Hindlimb muscle (tissue), 1 donor: ENCODE results near the gene LY6G5B. TPM values are rescaled to one million over a fixed set of nuclear protein-coding genes. Genes with fewer than 3 reads are reported as not detected.
A peak's percentile ranks its signal among the peaks of the same experiment; 100 is the strongest.
"Not testable (repeated sequence)": the region's sequence is repeated elsewhere in the genome, so short reads cannot be mapped to it uniquely, and the experiment has no call there.

ENCODE experiments used
- DNase-seq: peaks from one replicate; pipeline ENCODE4 v3.0.0-alpha.2; 2013
- polyA plus RNA-seq: library from polyadenylated mRNA; unstranded; fragments of 120-200 nt; gene quantifications from one replicate; pipeline ENCODE4 v1.2.1, GENCODE V29; 2013; ENCODE audit not compliant: insufficient read length

LY6G5B gene
- polyA plus RNA-seq, 1 donor, result 11.7 TPM

DNA sequence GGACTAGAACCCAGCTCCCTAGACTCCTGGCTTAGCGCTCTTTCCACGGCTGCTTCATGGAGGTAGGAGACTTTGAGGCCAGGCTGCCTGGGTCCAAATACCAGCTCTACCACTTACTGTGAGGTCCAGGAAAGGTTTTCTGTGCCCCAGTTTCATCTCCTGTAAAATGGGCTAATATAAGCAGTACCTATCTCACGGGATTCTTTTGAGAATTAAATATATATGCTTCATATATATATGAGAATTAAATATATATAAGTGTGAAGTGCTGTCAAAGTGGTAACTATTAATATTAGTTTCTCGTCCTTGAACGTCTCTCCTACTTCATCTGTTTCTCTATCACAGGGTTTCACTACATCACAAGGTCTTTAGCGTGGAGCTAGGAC lies 21.3 kb downstream of the LY6G5B start:
- DNase-seq, result no peak

DNA sequence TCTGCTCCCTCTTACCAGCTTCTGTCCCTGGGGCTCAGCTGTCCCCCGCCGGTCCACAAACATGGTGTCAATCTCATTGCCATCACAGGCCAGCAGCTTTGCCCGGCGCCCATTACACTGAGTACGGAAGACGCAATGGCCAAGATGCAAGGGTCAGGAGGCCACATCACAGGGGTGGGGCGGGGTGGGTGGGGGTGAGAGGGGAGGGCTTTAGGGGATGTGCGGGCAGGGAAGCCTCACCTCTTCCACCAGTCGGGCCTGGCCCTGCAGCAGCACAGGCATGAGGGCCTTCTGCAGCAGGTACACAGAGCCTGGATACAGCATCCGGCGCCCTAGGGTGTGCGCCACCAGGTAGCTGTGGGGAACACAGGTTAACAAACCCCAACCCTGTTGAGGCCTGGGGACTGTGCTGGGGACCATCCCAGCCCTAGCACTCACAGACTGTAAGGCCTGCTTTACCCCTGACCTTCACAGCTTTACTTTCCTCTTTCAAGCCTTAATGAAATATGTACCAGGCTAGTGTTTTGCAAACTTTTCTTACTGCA lies 21.9 kb downstream of the LY6G5B start:
- DNase-seq, result no peak

DNA sequence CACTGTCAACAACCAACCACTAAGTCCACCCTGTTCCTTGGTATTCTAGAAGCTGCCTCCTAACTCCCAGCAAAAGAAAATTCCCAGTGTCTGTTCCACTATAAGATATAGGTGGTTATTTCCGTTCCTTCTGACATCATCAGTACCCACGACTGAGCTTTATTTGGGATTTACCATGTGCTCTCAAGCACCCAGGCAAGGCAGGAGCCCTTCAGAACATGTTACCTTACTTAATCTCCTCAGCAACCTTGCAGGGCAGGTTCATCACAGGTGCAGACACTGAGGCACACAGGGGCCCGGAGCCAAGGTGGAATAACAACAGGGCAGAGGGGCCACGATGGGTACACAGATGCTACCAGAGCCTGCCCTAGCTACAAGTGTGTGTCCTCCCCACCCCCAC lies 22.6 kb downstream of the LY6G5B start:
- DNase-seq, result no peak

DNA sequence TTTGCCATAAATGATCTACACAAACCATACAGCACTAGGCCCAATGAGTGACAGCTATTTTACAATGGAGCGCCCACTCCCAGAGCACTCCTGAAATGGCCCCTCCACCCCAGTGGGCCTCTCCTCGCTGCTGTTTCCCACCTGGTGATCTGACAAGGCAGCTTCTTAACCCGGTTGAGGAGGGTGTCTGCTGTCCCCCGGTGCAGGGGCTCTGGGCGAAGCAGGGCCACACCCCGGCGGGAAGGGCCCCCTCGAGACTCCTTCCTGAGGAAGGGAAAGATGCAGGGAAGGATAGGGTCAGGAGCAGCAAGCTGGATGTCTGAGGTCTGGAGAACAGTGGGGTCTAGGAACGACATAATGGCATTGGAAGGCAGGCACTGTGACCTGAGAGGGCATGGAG lies 23.1 kb downstream of the LY6G5B start:
- no peak for DNase-seq

DNA sequence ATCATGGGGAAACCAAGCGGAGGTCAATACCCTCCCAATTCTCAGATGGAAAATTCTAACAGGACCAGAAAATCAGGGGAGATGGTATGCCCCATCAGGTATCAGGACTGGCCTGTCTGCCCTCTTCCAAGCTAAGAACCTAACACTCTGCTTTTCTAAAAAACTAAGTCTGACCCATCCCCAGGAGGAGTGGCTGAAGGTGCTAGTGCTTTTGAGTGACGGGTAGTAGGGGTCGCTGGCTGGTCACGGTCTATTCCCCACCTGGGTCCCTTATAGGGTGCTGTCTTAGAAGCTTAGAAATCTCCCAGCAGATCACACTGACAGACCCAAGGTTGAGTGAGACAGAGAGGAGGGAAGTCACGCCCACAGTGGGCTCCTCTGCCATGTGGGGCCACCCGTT lies 23.8 kb downstream of the LY6G5B start:
- no peak for DNase-seq

DNA sequence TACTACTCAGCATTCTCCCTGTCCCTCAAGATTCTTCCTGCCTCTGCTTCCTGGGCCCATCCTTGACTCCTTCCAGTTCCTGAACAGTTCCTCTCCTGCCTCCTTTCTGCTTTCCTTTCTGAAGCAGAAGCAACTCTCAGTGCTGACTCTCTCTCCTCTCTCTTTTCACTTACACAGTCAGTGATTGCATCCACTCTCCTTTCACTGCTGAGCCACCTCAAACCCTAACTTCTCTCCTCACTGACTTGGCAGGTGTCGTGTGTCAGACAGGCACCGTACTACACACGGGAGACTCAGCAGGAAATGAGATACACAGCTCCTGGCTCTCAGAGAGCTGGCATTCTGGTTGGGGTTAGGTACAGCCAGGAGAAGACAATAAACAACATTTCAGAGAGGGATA lies 27.8 kb downstream of the LY6G5B start:
- DNase-seq, result no peak

DNA sequence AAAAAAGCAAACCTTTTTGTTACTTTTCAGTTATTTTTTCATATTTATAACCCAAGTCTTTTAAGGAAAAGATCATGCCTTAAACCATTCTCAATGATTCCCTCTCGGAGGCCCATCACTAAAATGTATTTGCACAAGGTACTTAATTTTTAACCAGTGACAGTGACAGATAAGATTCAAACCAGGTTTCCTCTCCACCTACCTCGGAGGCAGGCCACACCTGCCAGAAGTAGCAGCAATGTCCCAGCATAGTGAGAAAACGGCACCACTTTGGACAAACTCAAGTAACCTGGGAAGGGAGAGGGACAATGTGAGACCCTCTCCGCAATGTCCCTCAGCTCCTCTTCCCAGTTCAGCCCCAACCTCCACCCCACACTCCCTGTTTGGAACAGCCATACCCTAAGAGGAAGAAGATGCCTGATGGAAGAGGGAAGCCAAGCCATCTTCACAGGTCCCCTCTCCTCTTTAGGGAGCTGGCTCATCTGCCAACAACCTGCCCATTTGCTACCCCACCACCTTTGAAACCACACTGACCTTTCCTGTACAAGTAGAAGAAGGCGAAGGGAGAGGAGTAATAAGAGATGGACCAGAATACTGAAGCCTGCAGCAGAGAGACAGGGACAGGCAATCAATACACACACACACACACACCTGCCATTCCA lies 31.1 kb downstream of the LY6G5B start:
- no peak for DNase-seq

DNA sequence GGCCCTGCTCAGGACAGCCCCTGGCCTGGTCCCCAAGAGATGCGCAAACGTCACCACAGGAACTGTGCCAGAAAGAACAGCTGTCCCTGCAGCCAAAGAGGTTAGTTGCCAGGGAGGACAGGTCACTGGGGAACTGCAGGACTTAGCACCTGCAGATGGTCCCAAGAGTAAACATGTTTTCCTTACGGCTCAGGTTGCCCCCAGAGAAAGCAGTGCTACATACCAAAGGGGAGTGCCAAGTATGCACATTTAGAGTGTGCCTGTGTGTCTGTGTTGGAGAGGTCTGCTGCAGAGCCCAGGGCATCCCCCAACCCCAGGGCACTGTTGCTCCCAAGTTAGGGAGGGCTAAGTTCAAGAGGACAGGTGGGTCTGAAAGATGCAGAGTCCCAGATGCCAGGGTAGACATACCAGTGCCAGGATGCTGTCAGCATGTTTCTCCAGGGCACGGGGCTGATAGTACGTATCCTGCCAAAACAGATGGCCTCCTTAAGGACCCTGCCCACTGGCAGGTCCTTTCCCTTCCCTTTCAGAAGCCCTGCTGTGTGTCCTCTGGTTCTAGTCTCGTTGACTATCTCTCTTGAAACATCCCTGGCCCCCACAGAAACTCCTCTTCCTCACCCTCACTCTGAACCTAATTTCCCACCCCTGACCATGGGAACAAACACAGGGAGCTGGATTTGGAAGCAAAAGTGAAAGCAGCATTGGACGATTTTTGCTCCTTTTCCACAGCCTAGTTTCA lies 32.1 kb downstream of the LY6G5B start:
- DNase-seq, result peak; percentile 60

DNA sequence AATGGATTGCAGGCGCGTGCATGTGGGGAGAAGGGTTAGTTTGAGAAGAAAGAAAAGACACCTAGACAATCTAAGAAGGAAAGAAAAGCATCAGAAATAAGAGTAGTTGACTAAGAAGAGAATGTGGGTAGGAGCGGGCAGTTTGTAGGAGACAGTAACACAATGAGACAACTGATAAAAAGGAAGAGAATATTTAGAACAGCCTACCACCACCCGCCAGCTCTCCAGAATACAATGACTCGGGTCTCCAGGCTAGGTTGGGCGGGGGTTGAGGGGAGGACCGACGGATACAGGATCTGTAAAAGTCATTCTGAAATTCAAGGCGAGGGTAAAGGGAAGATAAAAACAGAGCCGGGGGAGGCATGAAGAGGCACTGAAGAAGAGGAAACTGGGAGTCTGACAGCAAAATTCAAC lies 32.6 kb downstream of the LY6G5B start:
- no peak for DNase-seq

DNA sequence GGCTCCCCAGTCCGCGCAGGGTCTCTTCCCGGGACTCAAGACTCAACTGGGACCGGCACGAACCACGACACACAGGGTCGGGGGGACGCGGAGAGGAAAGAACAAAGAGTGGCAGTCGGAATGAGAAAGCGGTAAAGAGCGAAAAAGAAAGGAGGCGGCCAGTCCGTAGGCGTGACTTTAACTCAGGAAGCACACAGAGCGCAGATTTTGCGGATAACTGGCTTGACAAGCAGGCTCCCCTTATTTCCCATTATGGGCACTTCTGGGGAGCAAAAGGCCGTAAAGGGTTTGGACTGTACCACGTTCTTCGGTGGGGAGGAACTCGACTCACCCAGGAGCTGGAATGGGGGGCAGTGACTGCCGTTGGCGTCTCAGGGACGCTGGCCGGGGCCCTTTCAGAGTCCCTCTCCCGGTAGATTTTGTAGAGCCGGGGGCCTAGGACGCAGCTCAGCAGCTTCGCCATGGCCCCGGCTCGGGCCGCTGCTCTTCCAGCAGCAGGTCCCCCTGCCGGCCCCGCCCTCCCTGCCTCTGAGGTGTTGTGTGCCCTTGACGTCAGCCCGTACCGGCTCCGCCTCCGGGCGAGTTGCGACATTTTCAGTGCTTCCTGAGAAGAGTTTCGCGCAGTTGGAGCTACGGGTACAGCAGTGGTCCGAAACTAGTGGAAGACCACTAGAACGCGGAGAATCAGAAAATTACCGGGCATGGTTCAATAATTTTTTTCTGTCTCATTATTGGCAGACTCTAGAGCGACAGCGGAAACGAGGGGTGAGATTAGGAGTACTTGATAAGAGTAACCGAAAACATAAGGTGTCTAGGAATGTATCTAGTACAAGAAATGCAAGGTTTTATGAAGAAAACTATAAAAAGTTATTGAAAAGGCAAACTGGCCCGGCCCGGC lies 33.3 kb downstream of the LY6G5B start, which contains the start of gene ABHD16A:
Gene ABHD16A, minus strand, starts transcription at position 506 of the 898 bp plus-strand sequence. Its CDS starts 43 bp downstream, at position 463.
- DNase-seq, result peak; percentile 99

DNA sequence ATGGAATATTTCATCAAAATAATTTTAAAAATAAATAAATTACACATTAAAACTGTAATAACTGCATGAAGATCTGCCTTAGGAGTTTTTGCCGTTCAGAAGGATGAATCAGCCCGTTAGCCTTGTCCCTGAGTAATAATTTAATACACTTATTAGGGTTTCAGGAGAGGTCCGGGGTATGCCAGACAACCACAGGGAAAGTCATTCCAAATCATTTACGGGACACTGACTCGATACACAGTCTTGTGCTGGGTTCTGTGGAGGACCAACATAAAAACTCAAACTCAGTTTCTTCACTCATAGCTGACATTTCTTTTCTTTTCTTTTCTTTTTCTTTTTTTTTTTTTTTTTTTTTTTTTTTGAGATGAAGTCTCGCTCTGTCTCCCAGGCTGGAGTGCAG lies 36.2 kb downstream of the LY6G5B start:
- no peak for DNase-seq

DNA sequence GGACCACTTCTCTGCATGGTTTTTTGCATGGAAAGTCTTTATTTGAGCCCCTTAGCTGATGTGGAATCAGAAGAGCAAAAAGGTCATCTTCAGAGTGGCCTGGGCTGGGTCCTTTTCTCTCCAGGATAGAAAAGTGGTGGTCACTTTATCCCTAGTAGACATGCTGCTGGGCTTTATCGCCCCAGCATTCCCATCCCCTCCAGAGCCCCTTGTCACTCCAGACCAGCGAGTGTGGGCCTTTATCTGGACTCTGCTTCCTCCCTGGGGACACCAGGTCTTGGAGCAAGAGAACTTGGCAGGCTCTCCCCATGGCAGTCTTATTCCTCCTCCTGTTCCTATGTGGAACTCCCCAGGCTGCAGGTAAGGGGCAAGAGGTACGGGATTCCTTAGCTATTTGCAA lies 36.8 kb downstream of the LY6G5B start, which contains the start of gene LY6G6F:
Gene LY6G6F, plus strand, starts transcription at position 268 of the 400 bp plus-strand sequence. Its CDS starts 41 bp downstream, at position 309.
- DNase-seq, result no peak

DNA sequence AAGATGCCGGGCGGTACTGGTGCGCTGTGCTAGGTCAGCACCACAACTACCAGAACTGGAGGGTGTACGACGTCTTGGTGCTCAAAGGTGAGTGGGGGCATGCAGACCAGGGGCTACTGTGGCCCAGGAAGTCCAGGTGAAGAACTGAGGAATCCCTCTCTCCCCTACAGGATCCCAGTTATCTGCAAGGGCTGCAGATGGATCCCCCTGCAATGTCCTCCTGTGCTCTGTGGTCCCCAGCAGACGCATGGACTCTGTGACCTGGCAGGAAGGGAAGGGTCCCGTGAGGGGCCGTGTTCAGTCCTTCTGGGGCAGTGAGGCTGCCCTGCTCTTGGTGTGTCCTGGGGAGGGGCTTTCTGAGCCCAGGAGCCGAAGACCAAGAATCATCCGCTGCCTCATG lies 37.9 kb downstream of the LY6G5B start:
- no peak for DNase-seq

DNA sequence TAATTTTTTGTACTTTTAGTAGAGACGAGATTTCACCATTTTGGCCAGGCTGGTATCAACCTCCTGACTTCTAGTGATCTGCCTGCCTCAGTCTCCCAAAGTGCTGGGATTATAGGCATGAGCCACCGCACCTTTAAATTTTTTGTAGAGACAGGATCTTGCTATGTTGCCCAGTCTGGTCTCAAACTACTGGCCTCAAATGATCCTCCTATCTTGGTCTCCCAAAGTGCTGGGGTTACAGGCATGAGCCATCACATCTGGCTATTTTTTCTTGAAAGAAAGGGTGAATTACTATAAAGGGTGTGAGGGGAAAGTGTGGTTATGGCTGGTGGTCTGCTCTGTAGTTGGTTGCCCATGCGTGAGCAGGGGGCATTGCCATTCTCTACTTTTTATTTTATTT lies 38.4 kb downstream of the LY6G5B start:
- DNase-seq, result no peak

DNA sequence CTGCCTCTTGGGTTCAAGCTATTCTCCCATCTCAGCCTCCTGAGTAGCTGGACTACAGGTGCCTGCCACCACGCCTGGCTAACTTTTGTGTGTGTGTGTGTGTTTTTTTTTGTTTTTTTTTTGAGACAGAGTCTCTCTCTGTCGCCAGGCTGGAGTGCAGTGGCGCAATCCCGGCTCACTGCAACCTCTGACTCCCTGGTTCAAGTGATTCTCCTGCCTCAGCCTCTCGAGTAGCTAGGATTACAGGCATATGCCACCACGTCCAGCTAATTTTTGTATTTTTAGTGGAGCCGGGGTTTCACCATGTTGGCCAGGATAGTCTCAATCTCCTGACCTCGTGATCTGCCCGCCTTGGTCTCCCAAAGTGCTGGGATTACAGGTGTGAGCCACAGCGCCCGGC lies 39.4 kb downstream of the LY6G5B start:
- DNase-seq, result not testable (repeated sequence)

DNA sequence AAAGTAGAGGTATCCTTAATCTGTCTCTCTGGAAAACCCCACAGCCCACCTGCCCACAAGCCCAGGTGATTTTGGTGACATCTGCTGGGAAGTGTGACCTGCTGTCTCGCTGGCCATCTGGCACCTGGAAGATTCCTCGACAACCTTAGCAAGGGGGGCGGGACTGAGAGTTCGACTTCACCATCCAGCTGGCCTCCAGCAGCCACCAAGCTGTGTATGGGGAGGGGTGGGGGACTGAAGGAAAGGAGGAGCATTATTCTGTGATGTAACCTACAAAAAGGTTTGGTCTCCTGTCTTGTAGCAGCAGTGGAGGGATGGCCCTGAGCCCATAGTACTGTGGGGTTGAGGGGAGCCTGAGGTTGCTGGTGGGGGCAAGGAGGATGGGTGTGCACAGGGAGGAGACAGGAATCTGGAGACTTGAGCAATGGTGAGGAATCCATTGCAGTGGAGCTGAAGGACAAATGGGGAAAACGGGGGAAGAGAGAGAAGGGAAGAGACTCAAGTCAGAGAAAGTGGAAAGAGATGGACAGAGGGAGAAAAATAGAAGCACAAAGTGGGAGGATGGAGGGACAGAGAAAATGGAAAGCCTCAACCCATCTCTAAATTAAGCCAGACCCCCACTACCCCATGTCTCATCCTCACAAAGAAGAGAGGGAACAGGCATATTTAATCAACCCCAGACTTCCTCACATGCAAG lies 40.9 kb downstream of the LY6G5B start:
- no peak for DNase-seq

DNA sequence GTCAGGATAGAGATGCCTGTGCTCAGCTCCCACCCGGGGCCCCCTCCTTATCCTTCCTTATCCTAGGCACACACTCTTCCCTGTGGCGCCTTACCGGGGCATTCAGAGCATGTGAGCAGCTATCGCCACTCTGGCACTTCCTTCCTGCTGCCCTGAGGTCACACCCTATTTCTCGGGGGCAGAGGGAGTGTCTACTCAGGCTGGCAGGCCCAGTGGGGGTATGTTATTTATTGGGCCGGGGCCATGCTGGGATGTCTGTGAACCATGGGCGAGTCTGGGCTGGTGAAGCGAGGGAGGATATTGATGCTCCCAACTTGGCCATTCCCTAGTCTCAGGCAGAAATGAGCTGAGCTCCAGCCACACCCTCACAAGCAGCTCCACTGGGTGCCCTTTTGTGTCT lies 41.5 kb downstream of the LY6G5B start:
- no peak for DNase-seq

DNA sequence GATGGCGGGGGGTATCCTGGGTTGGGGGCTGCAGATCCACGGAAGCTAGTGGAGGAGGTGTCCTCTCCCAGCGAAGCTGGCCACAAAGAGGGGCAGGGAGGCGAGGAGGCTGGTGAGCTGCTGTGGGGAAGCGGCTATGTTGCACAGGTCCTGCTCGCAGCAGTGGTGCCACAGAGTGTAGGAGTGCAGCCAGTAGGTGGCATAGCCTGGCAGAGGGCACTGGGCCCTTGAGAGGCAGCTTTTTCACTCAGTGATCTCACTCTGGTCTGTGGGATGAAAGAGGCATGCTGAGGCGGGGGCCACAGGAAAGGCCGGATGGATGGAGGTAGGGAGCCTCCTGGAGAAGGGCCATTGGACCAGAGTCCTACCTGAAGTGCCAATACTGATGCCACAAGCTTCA lies 42.5 kb downstream of the LY6G5B start:
- no peak for DNase-seq

DNA sequence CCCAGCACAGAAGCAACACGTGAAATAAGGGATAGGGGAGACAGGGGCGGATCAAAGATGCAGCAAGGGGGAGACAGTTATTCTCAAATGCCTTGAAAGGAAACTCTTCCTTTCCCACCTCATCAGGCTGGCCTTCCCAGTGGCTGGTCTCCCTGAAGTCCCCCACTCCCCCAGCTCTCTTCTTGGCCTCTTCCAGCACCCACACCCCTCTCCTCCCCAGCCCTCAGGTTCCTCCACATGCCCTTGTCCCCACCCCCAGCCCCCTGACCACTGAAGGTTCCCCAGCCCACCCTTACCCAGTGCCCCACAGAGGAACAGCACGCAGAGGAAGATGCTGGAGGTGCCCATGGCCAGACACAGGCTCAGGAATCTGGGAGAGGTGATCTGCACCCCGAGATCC lies 43.7 kb downstream of the LY6G5B start:
- no peak for DNase-seq

DNA sequence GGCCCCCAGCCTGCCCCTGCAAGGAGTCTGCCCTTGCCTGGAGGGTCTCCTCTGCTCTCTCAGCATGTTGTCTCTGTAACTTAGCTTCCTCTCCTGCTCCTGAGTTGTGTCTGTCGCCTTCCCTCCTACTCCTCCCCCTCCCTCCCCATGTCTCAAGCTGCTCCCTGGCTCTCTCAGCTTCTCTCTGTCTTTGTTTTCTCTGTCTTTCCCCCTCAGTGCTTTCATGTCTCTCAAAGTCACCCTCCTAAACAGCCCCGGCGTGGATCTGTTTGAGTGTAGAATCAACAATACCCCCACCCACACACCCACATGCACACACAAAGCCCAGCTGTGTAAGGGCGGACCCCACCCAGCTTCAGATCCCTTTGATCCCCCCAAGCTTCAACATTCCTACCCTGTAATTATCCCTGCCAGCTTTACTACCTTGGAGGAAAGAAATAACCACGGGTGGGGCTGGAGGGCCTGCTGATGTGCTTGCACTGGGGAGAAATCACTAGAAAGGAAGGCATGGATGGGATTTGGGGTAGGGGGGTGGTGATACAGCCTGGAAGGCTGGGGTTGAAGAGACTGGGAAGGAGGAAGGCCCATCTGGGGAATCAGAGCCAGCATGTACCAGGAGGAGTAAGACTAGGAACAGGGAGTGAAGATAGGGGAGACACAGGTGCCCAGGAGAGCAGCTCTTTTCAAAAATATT lies 44.4 kb downstream of the LY6G5B start:
- DNase-seq, result no peak
